Stimulated activated naive CD8-positive, alpha-beta T cell treated with anti-CD3 and anti-CD28 coated beads, Interleukin-15, amount 100 ng/mL, for 72 hours (primary cell): ENCODE measurements around the gene BDP1.
"Not testable (repeated sequence)": the region's sequence is repeated elsewhere in the genome, so short reads cannot be mapped to it uniquely, and the experiment has no call there.

Source experiments
- ATAC-seq: fragments of 150-1000 bp; cut with Tn5 transposase; 2 replicates; pipeline ENCODE4 v1.10.0; 2021; ENCODE audit warnings: mild to moderate bottlenecking, moderate library complexity
- DNase-seq, 2 donors: peaks; one replicate each; pipeline ENCODE4 v3.0.0; 2021 to 2022
- H3K27ac Mint-ChIP-seq, 2 donors: one replicate each; pipeline ENCODE4 v1.8.0; 2022; ENCODE audit warnings: mild to moderate bottlenecking in 2 of 2, mixed read lengths in 2 of 2, moderate library complexity in 2 of 2
- H3K27me3 Mint-ChIP-seq: one replicate; pipeline ENCODE4 v1.8.0; 2022; ENCODE audit warnings: mixed read lengths
- H3K4me1 Mint-ChIP-seq: one replicate; pipeline ENCODE4 v1.8.0; 2022; ENCODE audit warnings: mild to moderate bottlenecking, mixed read lengths
- H3K4me3 Mint-ChIP-seq, 2 donors: one replicate each; pipeline ENCODE4 v1.8.0; 2022; ENCODE audit warnings: mild to moderate bottlenecking in 2 of 2, mixed read lengths in 2 of 2, moderate library complexity in 1 of 2
- H3K9me3 Mint-ChIP-seq, 2 donors: one replicate each; pipeline ENCODE4 v1.8.0; 2022; ENCODE audit warnings: mixed read lengths in 2 of 2

BDP1 gene

GRCh38 chr5:71455427-71456361, at the start of gene BDP1:
Gene BDP1 (plus strand): TSS chr5:71455651. CDS start chr5:71455878, 227 bp downstream.
- DNase-seq (peak; percentile 92 to 95), ATAC-seq (peak; percentile 96)
- Mint-ChIP-seq H3K4me1 (peaks cover 16% of the 10 kb centered on the region), H3K27me3 (peaks cover 12% of the 10 kb centered on the region), H3K4me3 (peak within 1 kb of the TSS; percentile 87 to 90), H3K27ac (peak within 1 kb of the TSS; percentile 97 to 99), H3K9me3 (no peaks in the 10 kb centered on the region)

GRCh38 chr5:71410088-71410487, 45.4 kb upstream of the BDP1 start:
- not testable (repeated sequence) for H3K9me3 Mint-ChIP-seq, H3K4me1 Mint-ChIP-seq, H3K27ac Mint-ChIP-seq, H3K4me3 Mint-ChIP-seq, ATAC-seq, DNase-seq
- H3K27me3 Mint-ChIP-seq = peaks cover 27% of the 10 kb centered on the region

- H3K4me1 Mint-ChIP-seq, H3K9me3 Mint-ChIP-seq, H3K4me3 Mint-ChIP-seq, DNase-seq, ATAC-seq, H3K27ac Mint-ChIP-seq: not testable (repeated sequence)
- H3K27me3 Mint-ChIP-seq = peaks cover 36% of the 10 kb centered on the region
These were observed 39.8 kb upstream of the BDP1 start for GRCh38 chr5:71415626-71416025.

- H3K4me1 Mint-ChIP-seq, ATAC-seq, H3K9me3 Mint-ChIP-seq, DNase-seq, H3K27ac Mint-ChIP-seq, H3K4me3 Mint-ChIP-seq: not testable (repeated sequence)
- peaks cover 36% of the 10 kb centered on the region for H3K27me3 Mint-ChIP-seq
These were observed 37.4 kb upstream of the BDP1 start for GRCh38 chr5:71418026-71418425.

GRCh38 chr5:71421278-71421677, 34.2 kb upstream of the BDP1 start:
- not testable (repeated sequence) for DNase-seq, ATAC-seq, H3K27ac Mint-ChIP-seq, H3K4me1 Mint-ChIP-seq, H3K9me3 Mint-ChIP-seq, H3K4me3 Mint-ChIP-seq
- H3K27me3 Mint-ChIP-seq = peaks cover 23% of the 10 kb centered on the region

GRCh38 chr5:71423896-71424295, 31.6 kb upstream of the BDP1 start:
- H3K9me3 Mint-ChIP-seq, H3K4me3 Mint-ChIP-seq: not testable (repeated sequence)

GRCh38 chr5:71426686-71427474, 28.6 kb upstream of the BDP1 start:
- not testable (repeated sequence) for H3K9me3 Mint-ChIP-seq, DNase-seq, H3K27ac Mint-ChIP-seq, H3K4me1 Mint-ChIP-seq, ATAC-seq, H3K4me3 Mint-ChIP-seq
- H3K27me3 Mint-ChIP-seq = peaks cover 17% of the 10 kb centered on the region

More at GRCh38 chr5:71423896-71424295, 31.6 kb upstream of the BDP1 start:
- H3K27ac Mint-ChIP-seq, DNase-seq, H3K4me1 Mint-ChIP-seq, ATAC-seq: not testable (repeated sequence)
- H3K27me3 Mint-ChIP-seq = peaks cover 10% of the 10 kb centered on the region

- not testable (repeated sequence) for H3K4me3 Mint-ChIP-seq, DNase-seq, H3K4me1 Mint-ChIP-seq, ATAC-seq, H3K27ac Mint-ChIP-seq, H3K9me3 Mint-ChIP-seq
- H3K27me3 Mint-ChIP-seq = peaks cover 22% of the 10 kb centered on the region
These were observed 23.0 kb upstream of the BDP1 start for GRCh38 chr5:71432410-71432809.

GRCh38 chr5:71434825-71435224, 20.6 kb upstream of the BDP1 start:
- not testable (repeated sequence) for H3K4me1 Mint-ChIP-seq, ATAC-seq, H3K9me3 Mint-ChIP-seq, H3K4me3 Mint-ChIP-seq, DNase-seq, H3K27ac Mint-ChIP-seq
- peaks cover 15% of the 10 kb centered on the region for H3K27me3 Mint-ChIP-seq

GRCh38 chr5:71441564-71441963, 13.9 kb upstream of the BDP1 start:
- ATAC-seq, H3K4me1 Mint-ChIP-seq, DNase-seq, H3K9me3 Mint-ChIP-seq, H3K4me3 Mint-ChIP-seq, H3K27ac Mint-ChIP-seq: not testable (repeated sequence)
- peaks cover 34% of the 10 kb centered on the region for H3K27me3 Mint-ChIP-seq

- ATAC-seq, DNase-seq, H3K4me1 Mint-ChIP-seq, H3K9me3 Mint-ChIP-seq, H3K27ac Mint-ChIP-seq, H3K4me3 Mint-ChIP-seq: not testable (repeated sequence)
- H3K27me3 Mint-ChIP-seq = peaks cover 31% of the 10 kb centered on the region
These were observed 11.6 kb upstream of the BDP1 start for GRCh38 chr5:71443891-71444290.

GRCh38 chr5:71445015-71445414, 10.4 kb upstream of the BDP1 start:
- not testable (repeated sequence) for H3K27ac Mint-ChIP-seq, H3K4me3 Mint-ChIP-seq, H3K4me1 Mint-ChIP-seq, H3K9me3 Mint-ChIP-seq, ATAC-seq, DNase-seq
- H3K27me3 Mint-ChIP-seq = peaks cover 31% of the 10 kb centered on the region

GRCh38 chr5:71445523-71446152, 9.8 kb upstream of the BDP1 start:
- ATAC-seq, H3K4me1 Mint-ChIP-seq, DNase-seq, H3K27ac Mint-ChIP-seq, H3K9me3 Mint-ChIP-seq: not testable (repeated sequence)
- peak overlapping the region; percentile 51 to 62 for H3K4me3 Mint-ChIP-seq
- peaks cover 32% of the 10 kb centered on the region for H3K27me3 Mint-ChIP-seq

GRCh38 chr5:71446540-71447216, 8.8 kb upstream of the BDP1 start:
- H3K27ac Mint-ChIP-seq, DNase-seq, H3K9me3 Mint-ChIP-seq, H3K4me1 Mint-ChIP-seq: not testable (repeated sequence)
- Mint-ChIP-seq H3K27me3 (peaks cover 27% of the 10 kb centered on the region), H3K4me3 (peak overlapping the region in 1 of 2 donors; percentile 56)
- peak; percentile 6 for ATAC-seq
